ENCODE measurements around the gene CASK. TPM values are rescaled to one million over a fixed set of nuclear protein-coding genes. Genes with fewer than 3 reads are reported as not detected.

The CASK gene
- total RNA-seq, 1 donor from 2014 or later = 23.0 TPM

DNA sequence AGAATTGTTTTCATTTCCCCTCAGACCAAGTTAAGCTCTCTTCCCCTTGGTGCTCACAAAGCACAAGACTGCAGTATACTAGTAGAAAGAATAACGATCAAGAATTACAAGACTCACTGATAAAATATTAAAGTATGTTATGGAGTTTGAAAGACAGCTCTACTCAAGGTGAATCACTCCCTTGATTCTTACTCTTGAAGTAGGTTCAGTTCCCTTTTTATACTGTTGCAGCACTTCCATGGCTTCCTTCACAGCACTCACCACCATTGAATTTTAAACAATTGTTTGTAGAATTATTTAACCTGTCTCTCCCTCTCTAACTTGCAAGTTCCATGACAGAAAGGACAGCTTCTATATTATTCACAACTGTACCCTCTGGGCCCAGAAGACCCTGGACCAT, 42.2 kb downstream of the CASK start:
- ChIA-PET POLR2A (no interaction called here), CTCF (no interaction called here)
- ATAC-seq (ENCODE audit: low read depth) (no peak), DNase-seq (no peak)
- intact Hi-C loops (cut with micrococcal nuclease) = loop anchor here (5.0 kb wide), 1 partner anchor 41 kb away; the partner anchor contains the start of gene CASK
- Mint-ChIP-seq H3K9me3 (no peaks in the 10 kb centered on the region), H3K27ac (peak overlapping the region; percentile 8), H3K4me3 (no peak overlapping the region), H3K27me3 (no peaks in the 10 kb centered on the region), H3K36me3 (ENCODE audit: low read depth) (peaks cover 2% of the 10 kb centered on the region), H3K4me1 (peaks cover 36% of the 10 kb centered on the region)
- TF ChIP-seq, protein P1, sequence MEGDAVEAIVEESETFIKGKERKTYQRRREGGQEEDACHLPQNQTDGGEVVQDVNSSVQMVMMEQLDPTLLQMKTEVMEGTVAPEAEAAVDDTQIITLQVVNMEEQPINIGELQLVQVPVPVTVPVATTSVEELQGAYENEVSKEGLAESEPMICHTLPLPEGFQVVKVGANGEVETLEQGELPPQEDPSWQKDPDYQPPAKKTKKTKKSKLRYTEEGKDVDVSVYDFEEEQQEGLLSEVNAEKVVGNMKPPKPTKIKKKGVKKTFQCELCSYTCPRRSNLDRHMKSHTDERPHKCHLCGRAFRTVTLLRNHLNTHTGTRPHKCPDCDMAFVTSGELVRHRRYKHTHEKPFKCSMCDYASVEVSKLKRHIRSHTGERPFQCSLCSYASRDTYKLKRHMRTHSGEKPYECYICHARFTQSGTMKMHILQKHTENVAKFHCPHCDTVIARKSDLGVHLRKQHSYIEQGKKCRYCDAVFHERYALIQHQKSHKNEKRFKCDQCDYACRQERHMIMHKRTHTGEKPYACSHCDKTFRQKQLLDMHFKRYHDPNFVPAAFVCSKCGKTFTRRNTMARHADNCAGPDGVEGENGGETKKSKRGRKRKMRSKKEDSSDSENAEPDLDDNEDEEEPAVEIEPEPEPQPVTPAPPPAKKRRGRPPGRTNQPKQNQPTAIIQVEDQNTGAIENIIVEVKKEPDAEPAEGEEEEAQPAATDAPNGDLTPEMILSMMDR (IDR thresholded peaks at IDR 0.05) = no peak

DNA sequence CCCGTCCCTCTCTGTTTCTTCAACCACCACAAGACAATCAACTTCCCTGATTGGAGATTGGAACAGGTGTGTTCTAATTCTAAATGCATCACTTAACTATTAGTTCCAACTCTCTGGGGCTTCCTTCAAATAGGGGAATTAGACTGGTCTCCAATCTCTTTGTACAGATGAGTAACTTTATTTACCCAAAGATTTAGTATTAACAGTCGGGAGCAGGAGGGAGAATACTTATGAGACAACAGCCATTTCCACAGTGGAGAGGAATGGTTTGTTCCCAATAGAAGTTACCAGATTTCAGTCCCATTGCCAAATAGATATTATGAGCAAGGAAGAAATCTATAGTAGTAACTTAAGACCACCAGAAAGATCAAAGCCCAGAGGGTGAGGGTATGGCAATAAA, 46.2 kb downstream of the CASK start:
- DNase-seq (no peak), ATAC-seq (ENCODE audit: low read depth) (no peak)
- Mint-ChIP-seq H3K4me1 (peaks cover 27% of the 10 kb centered on the region), H3K9me3 (no peaks in the 10 kb centered on the region), H3K36me3 (ENCODE audit: low read depth) (peaks cover 3% of the 10 kb centered on the region), H3K4me3 (no peak overlapping the region), H3K27me3 (no peaks in the 10 kb centered on the region), H3K27ac (no peak overlapping the region)
- TF ChIP-seq, protein P1 (IDR thresholded peaks at IDR 0.05) = no peak
- ChIA-PET CTCF (no interaction called here), POLR2A (no interaction called here)
- intact Hi-C loops (cut with micrococcal nuclease) = no loop called here

DNA sequence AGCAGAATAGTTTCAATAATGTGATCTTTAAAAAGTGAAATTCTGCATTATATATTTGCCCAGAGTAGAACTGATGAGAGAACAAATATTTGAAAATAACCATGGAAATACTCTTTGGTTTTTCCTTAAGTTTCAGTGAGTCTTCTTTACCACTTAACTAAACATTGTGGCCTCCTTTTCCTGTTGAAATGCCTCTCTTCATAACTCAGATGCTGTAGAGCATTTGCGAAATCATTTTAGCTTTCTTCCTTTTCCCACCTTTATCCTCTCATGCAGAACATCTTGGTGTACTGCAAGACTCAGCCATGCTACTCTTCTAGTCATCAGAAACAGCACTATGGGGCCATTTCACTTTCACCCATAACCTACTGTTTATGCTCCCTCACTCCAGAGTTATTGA, 48.2 kb downstream of the CASK start:
- ChIA-PET CTCF (no interaction called here), POLR2A (no interaction called here)
- no peak overlapping the region for H3K27ac Mint-ChIP-seq
- H3K36me3 Mint-ChIP-seq (ENCODE audit: low read depth) = peaks cover 3% of the 10 kb centered on the region
- TF ChIP-seq, protein P1 (IDR thresholded peaks at IDR 0.05) = no peak
- H3K9me3 Mint-ChIP-seq = no peaks in the 10 kb centered on the region
- no peaks in the 10 kb centered on the region for H3K27me3 Mint-ChIP-seq
- DNase-seq (no peak), ATAC-seq (ENCODE audit: low read depth) (no peak)
- intact Hi-C loops (cut with micrococcal nuclease) = no loop called here
- peaks cover 27% of the 10 kb centered on the region for H3K4me1 Mint-ChIP-seq
- H3K4me3 Mint-ChIP-seq = no peak overlapping the region

DNA sequence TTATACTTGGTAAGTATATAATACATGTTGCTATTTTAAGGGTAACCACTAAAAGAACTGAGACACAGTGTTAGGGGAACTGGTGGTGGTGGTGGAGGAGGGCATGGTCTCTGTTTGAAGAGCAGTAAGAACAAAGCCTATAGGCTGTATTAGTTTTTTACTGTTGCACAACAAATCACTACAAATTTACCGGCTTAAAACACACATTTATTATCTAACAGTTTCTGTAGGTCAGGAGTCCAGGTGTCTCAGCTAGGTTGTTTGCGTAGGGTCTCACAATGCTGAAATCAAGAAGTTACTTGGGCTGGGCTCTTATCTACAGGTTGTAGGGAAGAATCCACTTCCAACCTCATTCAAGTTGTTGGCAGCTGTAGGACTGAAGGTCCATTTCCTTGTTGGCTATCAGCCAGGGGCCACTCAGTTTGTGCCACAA, 52.6 kb downstream of the CASK start:
- ChIA-PET POLR2A (no interaction called here), CTCF (no interaction called here)
- H3K4me3 Mint-ChIP-seq = no peak overlapping the region
- H3K36me3 Mint-ChIP-seq (ENCODE audit: low read depth) = peaks cover 3% of the 10 kb centered on the region
- intact Hi-C loops (cut with micrococcal nuclease) = no loop called here
- no peak overlapping the region for H3K27ac Mint-ChIP-seq
- DNase-seq = no peak
- H3K9me3 Mint-ChIP-seq = no peaks in the 10 kb centered on the region
- TF ChIP-seq, protein P1 (IDR thresholded peaks at IDR 0.05) = no peak
- peaks cover 38% of the 10 kb centered on the region for H3K4me1 Mint-ChIP-seq
- H3K27me3 Mint-ChIP-seq = no peaks in the 10 kb centered on the region
- no peak for ATAC-seq (ENCODE audit: low read depth)

DNA sequence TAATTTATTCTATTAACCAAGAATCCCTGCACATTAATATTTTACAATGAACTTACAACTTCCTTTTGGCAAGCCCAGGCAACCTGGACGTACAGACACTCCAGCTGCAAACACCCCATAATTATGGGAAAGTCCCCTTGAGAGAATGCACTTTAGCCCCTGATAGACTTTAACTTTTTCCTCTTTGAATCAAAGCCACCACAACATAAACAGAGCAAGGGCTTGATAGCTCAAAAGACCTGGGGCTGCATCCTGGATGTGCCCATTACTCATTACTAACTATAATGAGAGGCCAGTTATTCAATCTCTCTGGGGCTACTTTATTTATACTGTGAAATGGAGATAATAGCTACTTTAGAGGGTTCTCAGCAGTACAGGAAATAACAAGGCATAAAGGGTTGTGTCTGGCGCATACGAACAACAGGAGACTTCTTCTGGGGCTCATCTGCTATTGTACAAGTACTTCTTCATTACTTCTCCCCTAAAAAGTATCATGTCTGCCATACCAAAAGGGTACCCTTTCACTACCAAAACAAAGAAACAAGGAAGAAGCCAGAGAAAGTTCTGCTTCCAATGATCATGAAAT, 54.9 kb downstream of the CASK start:
- CTCF ChIA-PET = no interaction called here
- intact Hi-C loops (cut with micrococcal nuclease) = no loop called here
- no peaks in the 10 kb centered on the region for H3K27me3 Mint-ChIP-seq
- no peaks in the 10 kb centered on the region for H3K9me3 Mint-ChIP-seq
- DNase-seq (no peak), ATAC-seq (ENCODE audit: low read depth) (no peak)
- H3K4me3 Mint-ChIP-seq = no peak overlapping the region
- no peak overlapping the region for H3K27ac Mint-ChIP-seq
- no peaks in the 10 kb centered on the region for H3K36me3 Mint-ChIP-seq (ENCODE audit: low read depth)
- TF ChIP-seq, protein P1 (IDR thresholded peaks at IDR 0.05) = no peak
- POLR2A ChIA-PET = no interaction called here
- peaks cover 37% of the 10 kb centered on the region for H3K4me1 Mint-ChIP-seq
